Suprapubic skin (tissue), 4 donors: ENCODE measurements around the gene NRP1. TPM values are rescaled to one million over a fixed set of nuclear protein-coding genes. Genes with fewer than 3 reads are reported as not detected.

ENCODE experiments used
- DNase-seq, 2 donors: peaks; one replicate each; pipeline ENCODE4 v3.0.0-alpha.2; 2019; ENCODE audit warnings: low spot score in 2 of 2
- H3K27ac ChIP-seq: fragments of 200-600 bp; sonication (generic); one replicate; pipeline ENCODE4 v1.5.1; 2019
- H3K27me3 ChIP-seq: fragments of 200-600 bp; sonication (generic); one replicate; pipeline ENCODE4 v1.5.1; 2019
- H3K36me3 ChIP-seq: fragments of 200-600 bp; sonication (generic); one replicate; pipeline ENCODE4 v1.5.1; 2019
- H3K4me1 ChIP-seq: fragments of 200-600 bp; sonication (generic); one replicate; pipeline ENCODE4 v1.5.1; 2019
- H3K4me3 ChIP-seq: fragments of 200-600 bp; sonication (generic); one replicate; pipeline ENCODE4 v1.5.1; 2019; ENCODE audit warnings: mild to moderate bottlenecking
- H3K9me3 ChIP-seq: fragments of 200-600 bp; sonication (generic); one replicate; pipeline ENCODE4 v1.5.1; 2019
- EP300 ChIP-seq: sonication (generic); formaldehyde crosslinking; IDR thresholded peaks from one replicate; pipeline ENCODE4 v1.6.1; 2017; ENCODE audit warnings: antibody characterized with exemption
- POLR2A ChIP-seq, 2 donors: fragments of 450-650 bp; IDR thresholded peaks; one replicate each; pipeline ENCODE4 v1.6.1; 2017; ENCODE audit warnings: antibody characterized with exemption in 2 of 2, mild to moderate bottlenecking in 2 of 2, moderate library complexity in 2 of 2
- POLR2AphosphoS5 ChIP-seq, 3 donors: sonication (generic); formaldehyde crosslinking; IDR thresholded peaks; one replicate each; pipeline ENCODE4 v1.6.1; 2017; ENCODE audit warnings: antibody characterized with exemption in 3 of 3
- WGBS: methylation state at CpG from one replicate; pipeline ENCODE4 v1.1.5; 2018; 5-methylcytosine and 5-hydroxymethylcytosine counted together
- total RNA-seq, 4 donors: library from RNA; depleted of rRNA; stranded (reverse); fragments of >200 nt; gene quantifications; one replicate each; pipeline ENCODE4 v1.1.0, GENCODE V29; 2016
- TF ChIP-seq, protein P1 (sequence below), 2 donors: fragments of 200-600 bp in 1 of 2; fragments of 450-650 bp in 1 of 2; sonication (generic) in 1 of 2; IDR thresholded peaks; one replicate each; pipeline ENCODE4 v1.5.1; 2016 to 2019; ENCODE audit warnings: antibody characterized with exemption in 2 of 2, mild to moderate bottlenecking in 1 of 2, moderate library complexity in 1 of 2

Gene NRP1
- total RNA-seq, 4 donors from 2014 or later, result 9.5 to 23.7 (median 18.2) TPM

DNA sequence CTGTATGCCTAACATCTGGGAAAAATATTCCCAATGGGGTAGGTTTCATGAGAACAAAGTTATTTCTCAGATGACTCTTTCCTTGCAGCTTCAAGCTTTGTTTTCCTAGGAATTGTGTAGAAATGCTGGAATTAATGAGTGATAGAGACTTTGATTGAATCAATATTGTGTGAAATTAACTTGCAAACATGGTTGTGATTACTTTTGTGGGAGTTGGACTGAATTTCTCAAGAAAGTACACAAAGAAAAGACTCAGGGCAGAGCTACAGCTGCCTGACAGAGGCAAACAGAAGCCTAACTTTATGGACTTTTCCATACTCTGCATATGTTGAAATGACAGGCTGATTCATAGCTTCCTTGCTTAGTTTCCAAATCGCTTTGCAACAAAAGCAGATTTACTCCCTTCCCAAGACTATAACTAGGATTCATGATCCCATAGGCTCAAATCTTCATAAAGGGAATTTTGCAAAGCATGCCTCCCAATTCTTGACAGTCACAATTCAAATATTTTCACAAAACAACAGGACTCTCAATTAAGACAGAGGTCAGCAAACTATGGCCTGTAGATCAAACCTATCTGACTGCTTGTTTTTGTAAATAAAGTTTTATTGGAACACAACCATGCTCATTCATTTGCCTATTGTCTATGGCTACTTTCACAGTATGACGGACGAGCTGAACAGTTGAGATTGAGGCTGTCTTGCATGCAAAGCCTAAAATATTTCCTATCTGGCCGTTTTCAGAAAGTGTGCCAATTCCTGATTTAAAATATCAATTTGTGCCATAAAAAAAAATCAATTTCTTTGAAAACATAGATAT lies 27.6 kb downstream of the NRP1 start:
- WGBS, result 78% methylated on average over 4 of the region's 4 CpGs
- no peaks in the 10 kb centered on the region for H3K36me3 ChIP-seq
- no peaks in the 10 kb centered on the region for H3K9me3 ChIP-seq
- H3K4me1 ChIP-seq, result peaks cover 22% of the 10 kb centered on the region
- no peaks in the 10 kb centered on the region for H3K27me3 ChIP-seq
- TF ChIP-seq, protein P1, sequence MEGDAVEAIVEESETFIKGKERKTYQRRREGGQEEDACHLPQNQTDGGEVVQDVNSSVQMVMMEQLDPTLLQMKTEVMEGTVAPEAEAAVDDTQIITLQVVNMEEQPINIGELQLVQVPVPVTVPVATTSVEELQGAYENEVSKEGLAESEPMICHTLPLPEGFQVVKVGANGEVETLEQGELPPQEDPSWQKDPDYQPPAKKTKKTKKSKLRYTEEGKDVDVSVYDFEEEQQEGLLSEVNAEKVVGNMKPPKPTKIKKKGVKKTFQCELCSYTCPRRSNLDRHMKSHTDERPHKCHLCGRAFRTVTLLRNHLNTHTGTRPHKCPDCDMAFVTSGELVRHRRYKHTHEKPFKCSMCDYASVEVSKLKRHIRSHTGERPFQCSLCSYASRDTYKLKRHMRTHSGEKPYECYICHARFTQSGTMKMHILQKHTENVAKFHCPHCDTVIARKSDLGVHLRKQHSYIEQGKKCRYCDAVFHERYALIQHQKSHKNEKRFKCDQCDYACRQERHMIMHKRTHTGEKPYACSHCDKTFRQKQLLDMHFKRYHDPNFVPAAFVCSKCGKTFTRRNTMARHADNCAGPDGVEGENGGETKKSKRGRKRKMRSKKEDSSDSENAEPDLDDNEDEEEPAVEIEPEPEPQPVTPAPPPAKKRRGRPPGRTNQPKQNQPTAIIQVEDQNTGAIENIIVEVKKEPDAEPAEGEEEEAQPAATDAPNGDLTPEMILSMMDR (IDR thresholded peaks at IDR 0.05), result no peak
- TF ChIP-seq EP300, result no peak
- TF ChIP-seq POLR2A (IDR thresholded peaks at IDR 0.05), result no peak
- TF ChIP-seq POLR2AphosphoS5 (IDR thresholded peaks at IDR 0.05), result no peak
- no peak overlapping the region for H3K4me3 ChIP-seq
- no peak overlapping the region for H3K27ac ChIP-seq
- no peak for DNase-seq

DNA sequence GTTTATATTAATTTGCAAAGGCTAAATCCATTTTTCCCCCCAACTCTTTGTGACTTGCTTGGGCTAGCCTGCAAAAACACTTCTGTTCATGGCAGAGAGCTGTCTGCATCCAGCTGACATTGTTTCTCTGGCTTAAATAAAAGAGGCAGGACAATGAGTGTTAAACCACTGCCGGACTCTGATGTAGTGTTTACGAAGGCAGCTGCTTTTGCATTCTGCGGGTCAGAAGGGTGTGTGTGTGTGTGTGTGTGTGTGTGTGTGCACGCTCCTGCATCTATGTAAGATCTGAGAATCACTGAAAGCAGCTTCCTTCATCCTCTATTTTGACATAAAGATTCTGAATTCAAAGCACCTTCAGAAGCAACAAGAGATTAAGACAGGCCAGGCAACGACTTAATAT lies 28.3 kb downstream of the NRP1 start:
- Histone ChIP-seq H3K36me3 (no peaks in the 10 kb centered on the region), H3K9me3 (no peaks in the 10 kb centered on the region), H3K27ac (no peak overlapping the region), H3K4me1 (peaks cover 22% of the 10 kb centered on the region), H3K27me3 (no peaks in the 10 kb centered on the region), H3K4me3 (no peak overlapping the region)
- WGBS, result 62% methylated on average over 5 of the region's 5 CpGs
- TF ChIP-seq, protein P1 (IDR thresholded peaks at IDR 0.05), result no peak
- TF ChIP-seq POLR2AphosphoS5 (IDR thresholded peaks at IDR 0.05) (no peak), POLR2A (IDR thresholded peaks at IDR 0.05) (no peak), EP300 (no peak)
- no peak for DNase-seq

DNA sequence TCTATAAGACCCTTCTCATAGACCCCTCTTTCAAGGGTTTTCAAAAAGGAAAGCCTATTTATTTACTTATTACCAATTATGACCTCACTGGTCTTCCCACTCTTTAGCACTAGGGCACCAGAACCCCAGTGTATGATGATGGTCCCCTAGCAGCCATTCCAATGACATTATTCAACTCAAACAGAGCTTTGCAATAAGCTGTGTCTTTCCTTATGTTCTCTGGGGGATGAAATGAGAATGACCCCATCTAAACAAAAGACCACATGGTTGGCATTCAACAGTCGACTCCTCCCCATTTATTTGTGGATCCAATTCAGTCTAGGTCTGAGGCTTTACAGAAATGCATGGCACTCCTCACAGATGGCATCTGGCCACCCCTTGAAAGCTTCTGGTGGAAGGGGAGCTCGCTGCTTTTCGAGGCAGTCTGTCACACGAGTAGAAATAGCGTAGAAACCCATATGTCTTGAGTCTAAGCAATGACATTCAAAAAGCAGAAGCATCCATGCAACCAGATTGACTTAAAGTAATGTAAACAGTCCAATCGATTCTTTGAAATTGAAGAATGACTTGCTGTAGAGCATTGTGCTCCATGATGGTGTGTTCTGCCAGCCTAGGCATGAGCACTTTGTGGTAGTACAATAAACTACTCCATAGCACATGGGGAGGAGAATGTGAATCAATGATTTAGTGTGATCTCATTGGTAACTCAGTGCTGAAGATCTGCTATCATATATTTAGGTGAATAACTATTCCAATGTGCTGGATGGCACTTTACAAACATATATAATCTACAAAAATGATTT lies 29.8 kb downstream of the NRP1 start:
- Histone ChIP-seq H3K27ac (peak overlapping the region; percentile 17), H3K27me3 (no peaks in the 10 kb centered on the region), H3K9me3 (no peaks in the 10 kb centered on the region), H3K36me3 (peaks cover 4% of the 10 kb centered on the region), H3K4me3 (no peak overlapping the region), H3K4me1 (peaks cover 22% of the 10 kb centered on the region)
- no peak for DNase-seq
- 81% methylated on average over 6 of the region's 6 CpGs for WGBS
- TF ChIP-seq, protein P1 (IDR thresholded peaks at IDR 0.05), result no peak
- TF ChIP-seq POLR2A (IDR thresholded peaks at IDR 0.05) (no peak), POLR2AphosphoS5 (IDR thresholded peaks at IDR 0.05) (no peak), EP300 (no peak)

DNA sequence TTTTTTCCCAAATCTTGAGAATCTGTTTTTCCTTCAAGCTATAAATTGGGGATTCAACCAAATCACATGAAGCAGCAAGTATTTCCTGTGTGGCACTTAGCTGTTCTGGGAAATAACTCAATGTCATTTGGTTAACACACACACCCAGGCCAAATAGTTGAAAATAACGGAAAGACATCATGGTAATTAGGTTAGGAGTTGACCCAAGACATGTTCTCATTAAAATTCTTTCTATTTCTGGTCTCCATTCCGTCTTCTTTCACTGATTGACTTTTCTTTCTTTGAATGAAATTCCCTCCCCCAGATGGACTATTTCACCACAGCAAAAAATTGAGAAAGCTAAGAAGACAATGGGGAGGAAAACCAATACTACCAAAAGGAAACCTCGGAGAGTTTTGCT lies 30.5 kb downstream of the NRP1 start:
- H3K9me3 ChIP-seq, result no peaks in the 10 kb centered on the region
- H3K27ac ChIP-seq, result peak overlapping the region; percentile 17
- no peak for TF ChIP-seq POLR2AphosphoS5 (IDR thresholded peaks at IDR 0.05)
- TF ChIP-seq, protein P1 (IDR thresholded peaks at IDR 0.05), result no peak
- no peak for TF ChIP-seq POLR2A (IDR thresholded peaks at IDR 0.05)
- no peak for TF ChIP-seq EP300
- no peaks in the 10 kb centered on the region for H3K27me3 ChIP-seq
- peaks cover 4% of the 10 kb centered on the region for H3K36me3 ChIP-seq
- H3K4me3 ChIP-seq, result no peak overlapping the region
- 62% methylated on average over 3 of the region's 3 CpGs for WGBS
- H3K4me1 ChIP-seq, result peaks cover 22% of the 10 kb centered on the region
- DNase-seq, result no peak
